H1 (cell line): ENCODE data around the gene TNRC6A. TPM values are rescaled to one million over a fixed set of nuclear protein-coding genes. Genes with fewer than 3 reads are reported as not detected.

Experiments
- CEBPB ChIP-seq: IDR thresholded peaks from 2 replicates; pipeline ENCODE4 v1.6.1; 2012; ENCODE audit warnings: low read depth, low read length
- CHD1 ChIP-seq: IDR thresholded peaks from 2 replicates; pipeline ENCODE4 v1.6.1; 2012; ENCODE audit warnings: low read depth, low read length, improper control_type of control experiment
- CHD2 ChIP-seq: IDR thresholded peaks from 2 replicates; pipeline ENCODE4 v1.6.1; 2012; ENCODE audit warnings: low read length, improper control_type of control experiment
- EGR1 ChIP-seq: IDR thresholded peaks from 2 replicates; pipeline ENCODE4 v1.6.1; 2011; ENCODE audit warnings: low read depth, low read length, borderline replicate concordance
- GTF2F1 ChIP-seq: IDR thresholded peaks from 2 replicates; pipeline ENCODE4 v1.6.1; 2012; ENCODE audit warnings: low read depth, low read length, improper control_type of control experiment, borderline replicate concordance
- KDM4A ChIP-seq: IDR thresholded peaks from one replicate; pipeline ENCODE4 v1.7.1; 2012; ENCODE audit warnings: low read depth, mild to moderate bottlenecking, moderate library complexity, low read length, inconsistent platforms; ENCODE audit not compliant: severe bottlenecking
- RFX5 ChIP-seq: IDR thresholded peaks from 2 replicates; pipeline ENCODE4 v1.6.1; 2011; ENCODE audit warnings: low read depth, low read length, improper control_type of control experiment, borderline replicate concordance
- SAP30 ChIP-seq: fragments of 300-600 bp; sonication (generic); IDR thresholded peaks from 2 replicates; pipeline ENCODE4 v1.7.1; 2012; ENCODE audit warnings: low read length, moderate library complexity, mild to moderate bottlenecking, inconsistent platforms; ENCODE audit not compliant: insufficient read depth, insufficient replicate concordance
- SP1 ChIP-seq: IDR thresholded peaks from 2 replicates; pipeline ENCODE4 v1.6.1; 2011; ENCODE audit warnings: low read depth, low read length
- SRF ChIP-seq: IDR thresholded peaks from 2 replicates; pipeline ENCODE4 v1.6.1; 2011; ENCODE audit warnings: mild to moderate bottlenecking, low read depth, low read length, moderate library complexity
- TAF7 ChIP-seq: optimal IDR thresholded peaks from 2 replicates; pipeline ENCODE3; 2011; ENCODE audit warnings: low read depth, mild to moderate bottlenecking, inconsistent platforms, low read length, moderate library complexity, borderline replicate concordance
- polyA plus RNA-seq, 7 experiments: library from polyadenylated mRNA; depleted of rRNA in 3 of 7; stranded (reverse) in 5 of 7; unstranded in 2 of 7; fragments of >200 nt in 5 of 7; fragments of 200-250 nt in 2 of 7; gene quantifications; 1 replicate in 5 of 7; 2 replicates in 1 of 7; 4 replicates in 1 of 7; pipeline versions ENCODE4 v1.2.1 to v1.2.3, GENCODE V29; 2011 to 2013; ENCODE audit warnings: missing spikeins in 2 of 7, mixed read lengths in 2 of 7
- total RNA-seq: library from RNA; stranded (reverse); fragmentation: NEBNext Ultra II Directional; extraction: Animal tissue kit (Norgen Biotek cat#: 25700); gene quantifications from 2 replicates; pipeline ENCODE4 v1.2.1, GENCODE V29; 2021
- TF ChIP-seq, protein P1 (sequence below): fragments of 300-600 bp; sonication (generic); IDR thresholded peaks from 2 replicates; pipeline ENCODE4 v1.7.1; 2012; ENCODE audit warnings: low read length, moderate library complexity, mild to moderate bottlenecking, inconsistent platforms; ENCODE audit not compliant: insufficient replicate concordance

The TNRC6A gene
- total and polyA plus RNA-seq, 2 of the 8 experiments (the other 6 are each of a cell fraction or from before 2014, with no cell fraction given), result 67.6 to 103 TPM

DNA sequence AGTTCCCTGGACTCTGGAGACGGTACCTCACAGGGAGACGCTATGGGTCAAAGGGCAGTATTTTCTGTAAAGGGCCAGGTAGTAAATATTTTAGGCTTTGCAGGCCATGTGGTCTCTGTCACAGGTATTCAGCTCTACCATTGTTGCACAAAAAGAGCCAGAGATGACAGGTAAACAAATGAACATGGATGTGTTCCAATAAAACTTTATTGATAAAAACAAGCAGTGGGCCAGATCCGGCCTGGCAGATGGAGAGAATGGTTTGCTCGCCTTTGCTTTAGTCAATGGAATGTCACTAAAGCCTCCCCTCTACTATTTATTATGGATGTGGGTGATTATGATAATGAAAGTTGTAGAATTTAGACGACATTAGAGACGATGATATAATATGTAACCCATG is 107.4 kb downstream of the TNRC6A start (continued):
- TF ChIP-seq, protein P1, sequence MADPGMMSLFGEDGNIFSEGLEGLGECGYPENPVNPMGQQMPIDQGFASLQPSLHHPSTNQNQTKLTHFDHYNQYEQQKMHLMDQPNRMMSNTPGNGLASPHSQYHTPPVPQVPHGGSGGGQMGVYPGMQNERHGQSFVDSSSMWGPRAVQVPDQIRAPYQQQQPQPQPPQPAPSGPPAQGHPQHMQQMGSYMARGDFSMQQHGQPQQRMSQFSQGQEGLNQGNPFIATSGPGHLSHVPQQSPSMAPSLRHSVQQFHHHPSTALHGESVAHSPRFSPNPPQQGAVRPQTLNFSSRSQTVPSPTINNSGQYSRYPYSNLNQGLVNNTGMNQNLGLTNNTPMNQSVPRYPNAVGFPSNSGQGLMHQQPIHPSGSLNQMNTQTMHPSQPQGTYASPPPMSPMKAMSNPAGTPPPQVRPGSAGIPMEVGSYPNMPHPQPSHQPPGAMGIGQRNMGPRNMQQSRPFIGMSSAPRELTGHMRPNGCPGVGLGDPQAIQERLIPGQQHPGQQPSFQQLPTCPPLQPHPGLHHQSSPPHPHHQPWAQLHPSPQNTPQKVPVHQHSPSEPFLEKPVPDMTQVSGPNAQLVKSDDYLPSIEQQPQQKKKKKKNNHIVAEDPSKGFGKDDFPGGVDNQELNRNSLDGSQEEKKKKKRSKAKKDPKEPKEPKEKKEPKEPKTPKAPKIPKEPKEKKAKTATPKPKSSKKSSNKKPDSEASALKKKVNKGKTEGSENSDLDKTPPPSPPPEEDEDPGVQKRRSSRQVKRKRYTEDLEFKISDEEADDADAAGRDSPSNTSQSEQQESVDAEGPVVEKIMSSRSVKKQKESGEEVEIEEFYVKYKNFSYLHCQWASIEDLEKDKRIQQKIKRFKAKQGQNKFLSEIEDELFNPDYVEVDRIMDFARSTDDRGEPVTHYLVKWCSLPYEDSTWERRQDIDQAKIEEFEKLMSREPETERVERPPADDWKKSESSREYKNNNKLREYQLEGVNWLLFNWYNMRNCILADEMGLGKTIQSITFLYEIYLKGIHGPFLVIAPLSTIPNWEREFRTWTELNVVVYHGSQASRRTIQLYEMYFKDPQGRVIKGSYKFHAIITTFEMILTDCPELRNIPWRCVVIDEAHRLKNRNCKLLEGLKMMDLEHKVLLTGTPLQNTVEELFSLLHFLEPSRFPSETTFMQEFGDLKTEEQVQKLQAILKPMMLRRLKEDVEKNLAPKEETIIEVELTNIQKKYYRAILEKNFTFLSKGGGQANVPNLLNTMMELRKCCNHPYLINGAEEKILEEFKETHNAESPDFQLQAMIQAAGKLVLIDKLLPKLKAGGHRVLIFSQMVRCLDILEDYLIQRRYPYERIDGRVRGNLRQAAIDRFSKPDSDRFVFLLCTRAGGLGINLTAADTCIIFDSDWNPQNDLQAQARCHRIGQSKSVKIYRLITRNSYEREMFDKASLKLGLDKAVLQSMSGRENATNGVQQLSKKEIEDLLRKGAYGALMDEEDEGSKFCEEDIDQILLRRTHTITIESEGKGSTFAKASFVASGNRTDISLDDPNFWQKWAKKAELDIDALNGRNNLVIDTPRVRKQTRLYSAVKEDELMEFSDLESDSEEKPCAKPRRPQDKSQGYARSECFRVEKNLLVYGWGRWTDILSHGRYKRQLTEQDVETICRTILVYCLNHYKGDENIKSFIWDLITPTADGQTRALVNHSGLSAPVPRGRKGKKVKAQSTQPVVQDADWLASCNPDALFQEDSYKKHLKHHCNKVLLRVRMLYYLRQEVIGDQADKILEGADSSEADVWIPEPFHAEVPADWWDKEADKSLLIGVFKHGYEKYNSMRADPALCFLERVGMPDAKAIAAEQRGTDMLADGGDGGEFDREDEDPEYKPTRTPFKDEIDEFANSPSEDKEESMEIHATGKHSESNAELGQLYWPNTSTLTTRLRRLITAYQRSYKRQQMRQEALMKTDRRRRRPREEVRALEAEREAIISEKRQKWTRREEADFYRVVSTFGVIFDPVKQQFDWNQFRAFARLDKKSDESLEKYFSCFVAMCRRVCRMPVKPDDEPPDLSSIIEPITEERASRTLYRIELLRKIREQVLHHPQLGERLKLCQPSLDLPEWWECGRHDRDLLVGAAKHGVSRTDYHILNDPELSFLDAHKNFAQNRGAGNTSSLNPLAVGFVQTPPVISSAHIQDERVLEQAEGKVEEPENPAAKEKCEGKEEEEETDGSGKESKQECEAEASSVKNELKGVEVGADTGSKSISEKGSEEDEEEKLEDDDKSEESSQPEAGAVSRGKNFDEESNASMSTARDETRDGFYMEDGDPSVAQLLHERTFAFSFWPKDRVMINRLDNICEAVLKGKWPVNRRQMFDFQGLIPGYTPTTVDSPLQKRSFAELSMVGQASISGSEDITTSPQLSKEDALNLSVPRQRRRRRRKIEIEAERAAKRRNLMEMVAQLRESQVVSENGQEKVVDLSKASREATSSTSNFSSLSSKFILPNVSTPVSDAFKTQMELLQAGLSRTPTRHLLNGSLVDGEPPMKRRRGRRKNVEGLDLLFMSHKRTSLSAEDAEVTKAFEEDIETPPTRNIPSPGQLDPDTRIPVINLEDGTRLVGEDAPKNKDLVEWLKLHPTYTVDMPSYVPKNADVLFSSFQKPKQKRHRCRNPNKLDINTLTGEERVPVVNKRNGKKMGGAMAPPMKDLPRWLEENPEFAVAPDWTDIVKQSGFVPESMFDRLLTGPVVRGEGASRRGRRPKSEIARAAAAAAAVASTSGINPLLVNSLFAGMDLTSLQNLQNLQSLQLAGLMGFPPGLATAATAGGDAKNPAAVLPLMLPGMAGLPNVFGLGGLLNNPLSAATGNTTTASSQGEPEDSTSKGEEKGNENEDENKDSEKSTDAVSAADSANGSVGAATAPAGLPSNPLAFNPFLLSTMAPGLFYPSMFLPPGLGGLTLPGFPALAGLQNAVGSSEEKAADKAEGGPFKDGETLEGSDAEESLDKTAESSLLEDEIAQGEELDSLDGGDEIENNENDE, result no peak
- TF ChIP-seq CHD2, result no peak
- no peak for TF ChIP-seq GTF2F1
- TF ChIP-seq EGR1, result no peak
- no peak for TF ChIP-seq SP1
- no peak for TF ChIP-seq KDM4A
- TF ChIP-seq RFX5, result no peak
- TF ChIP-seq CEBPB, result no peak
- TF ChIP-seq CHD1, result no peak
- no peak for TF ChIP-seq SAP30
- no peak for TF ChIP-seq SRF
- TF ChIP-seq TAF7, result no peak
